Epithelial cell of proximal tubule (primary cell): ENCODE data around the gene PPIF. TPM values are rescaled to one million over a fixed set of nuclear protein-coding genes. Genes with fewer than 3 reads are reported as not detected.

Experiments used
- DNase-seq: peaks from one replicate; pipeline ENCODE4 v3.0.0-alpha.2; 2011; ENCODE audit warnings: low read depth
- H3K4me3 ChIP-seq: 2 replicates; pipeline ENCODE4 v1.5.1; 2011; ENCODE audit warnings: low read depth, mild to moderate bottlenecking, low read length
- total RNA-seq: library from RNA; depleted of rRNA; stranded (reverse); fragments of >200 nt; gene quantifications from 2 replicates; pipeline ENCODE4 v1.2.3, GENCODE V29; 2015
- TF ChIP-seq, protein P1 (sequence below): conservative IDR thresholded peaks from 2 replicates; pipeline ENCODE4 v1.5.1; 2012; ENCODE audit warnings: low read depth, mild to moderate bottlenecking, low read length

Gene PPIF
- total RNA-seq, 1 donor from 2014 or later: 62.0 TPM

DNA sequence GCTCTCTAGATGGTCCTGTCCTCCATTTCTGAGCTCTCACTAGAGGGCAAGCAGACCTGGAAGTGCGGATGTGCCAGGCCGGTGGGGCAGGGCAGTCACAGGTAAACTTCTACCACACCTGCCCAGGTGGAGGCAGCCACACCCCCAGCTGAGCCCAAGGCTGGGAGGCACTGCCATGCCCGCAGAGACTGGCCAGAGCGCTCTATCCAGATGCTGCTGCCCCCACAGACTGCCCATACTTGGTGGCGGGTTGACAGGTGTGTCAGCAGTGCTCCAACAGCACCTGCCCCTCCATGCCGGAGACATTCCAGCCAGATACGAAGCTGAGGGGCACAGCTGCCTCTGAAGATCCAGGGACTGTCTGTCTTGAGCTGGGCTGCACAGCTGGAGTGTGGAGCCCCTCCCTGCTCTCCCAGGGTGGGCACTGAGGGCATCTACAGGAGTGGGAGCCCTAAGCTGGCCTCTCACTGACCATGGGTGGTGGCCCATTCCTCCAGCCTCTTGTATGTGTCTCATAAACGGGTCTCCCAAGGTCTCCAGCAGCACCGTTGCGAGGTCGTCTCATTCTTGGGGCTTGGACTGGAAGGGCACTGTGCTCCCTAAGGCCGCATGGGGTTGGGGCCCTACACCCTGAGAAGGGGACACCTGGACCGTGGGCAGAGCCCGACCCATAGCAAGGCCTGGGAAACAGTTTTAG is 38.2 kb upstream of the PPIF start:
- H3K4me3 ChIP-seq: no peak overlapping the region
- TF ChIP-seq, protein P1, sequence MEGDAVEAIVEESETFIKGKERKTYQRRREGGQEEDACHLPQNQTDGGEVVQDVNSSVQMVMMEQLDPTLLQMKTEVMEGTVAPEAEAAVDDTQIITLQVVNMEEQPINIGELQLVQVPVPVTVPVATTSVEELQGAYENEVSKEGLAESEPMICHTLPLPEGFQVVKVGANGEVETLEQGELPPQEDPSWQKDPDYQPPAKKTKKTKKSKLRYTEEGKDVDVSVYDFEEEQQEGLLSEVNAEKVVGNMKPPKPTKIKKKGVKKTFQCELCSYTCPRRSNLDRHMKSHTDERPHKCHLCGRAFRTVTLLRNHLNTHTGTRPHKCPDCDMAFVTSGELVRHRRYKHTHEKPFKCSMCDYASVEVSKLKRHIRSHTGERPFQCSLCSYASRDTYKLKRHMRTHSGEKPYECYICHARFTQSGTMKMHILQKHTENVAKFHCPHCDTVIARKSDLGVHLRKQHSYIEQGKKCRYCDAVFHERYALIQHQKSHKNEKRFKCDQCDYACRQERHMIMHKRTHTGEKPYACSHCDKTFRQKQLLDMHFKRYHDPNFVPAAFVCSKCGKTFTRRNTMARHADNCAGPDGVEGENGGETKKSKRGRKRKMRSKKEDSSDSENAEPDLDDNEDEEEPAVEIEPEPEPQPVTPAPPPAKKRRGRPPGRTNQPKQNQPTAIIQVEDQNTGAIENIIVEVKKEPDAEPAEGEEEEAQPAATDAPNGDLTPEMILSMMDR: no peak

GRCh38 chr10:79310200-79310865 is 36.9 kb upstream of the PPIF start:
- TF ChIP-seq, protein P1: no peak
- DNase-seq: no peak
- H3K4me3 ChIP-seq: no peak overlapping the region

More for the DNA sequence above, 38.2 kb upstream of the PPIF start:
- no peak for DNase-seq

GRCh38 chr10:79310911-79311573 is 36.2 kb upstream of the PPIF start:
- H3K4me3 ChIP-seq: no peak overlapping the region
- DNase-seq: no peak

DNA sequence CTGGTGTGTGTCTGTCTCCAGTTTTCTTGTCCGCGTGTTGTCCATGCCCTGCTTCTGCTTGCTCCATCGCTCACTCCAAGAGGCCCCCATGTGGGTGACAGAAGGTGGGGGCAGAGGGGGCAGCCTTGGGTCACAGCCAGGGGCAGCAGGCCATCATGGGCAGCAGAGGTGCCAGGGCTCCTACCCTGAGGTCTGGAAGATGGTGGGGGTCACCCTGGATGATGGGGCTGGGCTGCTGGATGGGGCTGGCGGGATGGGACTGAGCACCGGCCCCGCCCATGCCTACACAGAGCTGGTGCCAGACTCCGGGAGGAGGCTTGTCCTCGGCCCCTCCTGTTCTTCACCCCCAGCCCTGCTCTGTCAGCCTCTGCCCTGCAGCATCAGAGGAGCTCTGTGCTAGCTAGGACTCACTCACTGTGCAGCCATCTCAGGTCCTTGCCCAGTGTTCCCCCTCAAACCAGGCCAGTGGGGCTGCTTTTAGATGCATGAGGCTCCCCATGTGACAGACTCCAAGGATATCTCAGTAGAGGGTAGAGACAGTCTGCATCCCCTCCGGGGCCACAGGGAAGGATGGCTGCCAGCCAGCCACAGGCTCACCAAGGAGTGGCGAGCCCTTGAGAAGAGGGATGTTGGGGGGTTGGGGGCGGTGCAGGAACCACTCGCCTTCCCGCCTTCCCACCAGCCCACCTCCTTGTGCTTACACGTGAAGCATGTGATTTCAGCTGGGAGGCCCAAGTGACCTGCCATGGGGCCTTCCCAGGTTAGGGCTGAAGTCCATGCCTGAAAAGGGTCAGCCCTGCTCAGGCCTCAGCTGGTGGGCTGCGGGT is 35.5 kb upstream of the PPIF start:
- DNase-seq: no peak
- TF ChIP-seq, protein P1: no peak
- H3K4me3 ChIP-seq: no peak overlapping the region

More at GRCh38 chr10:79310911-79311573, 36.2 kb upstream of the PPIF start:
- TF ChIP-seq, protein P1: no peak

GRCh38 chr10:79312601-79313187 is 34.6 kb upstream of the PPIF start:
- TF ChIP-seq, protein P1: no peak
- no peak overlapping the region for H3K4me3 ChIP-seq
- DNase-seq: no peak

- H3K4me3 ChIP-seq: no peak overlapping the region
- TF ChIP-seq, protein P1: no peak
- DNase-seq: no peak
Observed at GRCh38 chr10:79313320-79313719, 33.9 kb upstream of the PPIF start.
